Mesenchymal stem cell (in vitro differentiated cells and primary cell): Measurements from ENCODE around the gene SIRPB2.

ENCODE experiments used
- DNase-seq: peaks from one replicate; pipeline ENCODE4 v3.0.0-alpha.2; 2013
- H2AFZ ChIP-seq: one replicate; pipeline ENCODE4 v1.6.1; 2013; ENCODE audit warnings: low read depth, mild to moderate bottlenecking, control low read depth, inconsistent platforms, low read length, moderate library complexity
- H2AK5ac ChIP-seq: 2 replicates; pipeline ENCODE4 v1.6.1; 2013; ENCODE audit warnings: low read length, moderate library complexity, mild to moderate bottlenecking, inconsistent platforms; ENCODE audit not compliant: severe bottlenecking
- H2BK120ac ChIP-seq: one replicate; pipeline ENCODE4 v1.6.1; 2013; ENCODE audit warnings: low read depth, mild to moderate bottlenecking, inconsistent platforms, low read length, moderate library complexity
- H2BK12ac ChIP-seq, 2 experiments: one replicate each; pipeline ENCODE4 v1.6.1; 2013; ENCODE audit warnings: inconsistent platforms in 2 of 2, low read length in 2 of 2, mild to moderate bottlenecking in 2 of 2, moderate library complexity in 2 of 2, control low read depth in 1 of 2
- H2BK15ac ChIP-seq: one replicate; pipeline ENCODE4 v1.6.1; 2013; ENCODE audit warnings: mild to moderate bottlenecking, low read depth, inconsistent platforms; ENCODE audit not compliant: poor library complexity, severe bottlenecking
- H2BK5ac ChIP-seq: 2 replicates; pipeline ENCODE4 v1.6.1; 2013; ENCODE audit warnings: low read depth, mild to moderate bottlenecking, low read length, control low read depth, inconsistent platforms; ENCODE audit not compliant: poor library complexity, severe bottlenecking
- H3K14ac ChIP-seq, 2 experiments: one replicate each; pipeline ENCODE4 v1.6.1; 2013; ENCODE audit warnings: inconsistent platforms in 2 of 2, low read length in 2 of 2, control low read depth in 1 of 2, mild to moderate bottlenecking in 1 of 2, moderate library complexity in 1 of 2
- H3K18ac ChIP-seq, 2 experiments: one replicate each; pipeline ENCODE4 v1.6.1; 2013; ENCODE audit warnings: inconsistent platforms in 2 of 2, low read length in 2 of 2, control low read depth in 1 of 2, low read depth in 1 of 2, mild to moderate bottlenecking in 1 of 2
- H3K23ac ChIP-seq, 2 experiments: one replicate each; pipeline ENCODE4 v1.6.1; 2013; ENCODE audit warnings: inconsistent platforms in 2 of 2, low read length in 2 of 2, mild to moderate bottlenecking in 2 of 2, moderate library complexity in 2 of 2, control low read depth in 1 of 2
- H3K27ac ChIP-seq: 2 replicates; pipeline ENCODE4 v1.5.1; 2013; ENCODE audit warnings: mild to moderate bottlenecking, moderate library complexity, low read length, control low read depth, inconsistent platforms; ENCODE audit not compliant: poor library complexity, severe bottlenecking
- H3K27me3 ChIP-seq, 2 experiments: 2 replicates each; pipeline versions ENCODE4 v1.6.1 to v1.7.0; 2013; ENCODE audit warnings: low read length in 2 of 2, mild to moderate bottlenecking in 2 of 2, moderate library complexity in 2 of 2, control low read depth in 1 of 2, inconsistent platforms in 1 of 2; ENCODE audit not compliant: control insufficient read depth in 1 of 2, insufficient read depth in 1 of 2
- H3K36me3 ChIP-seq, 2 experiments: 2 replicates each; pipeline versions ENCODE4 v1.6.1 to v1.7.0; 2013; ENCODE audit warnings: low read length in 2 of 2, control low read depth in 1 of 2, inconsistent platforms in 1 of 2, low read depth in 1 of 2, mild to moderate bottlenecking in 1 of 2; ENCODE audit not compliant: insufficient read depth in 2 of 2, control insufficient read depth in 1 of 2
- H3K4ac ChIP-seq, 2 experiments: one replicate each; pipeline ENCODE4 v1.6.1; 2013; ENCODE audit warnings: inconsistent platforms in 2 of 2, low read length in 2 of 2, mild to moderate bottlenecking in 2 of 2, moderate library complexity in 2 of 2, control low read depth in 1 of 2, low read depth in 1 of 2
- H3K4me1 ChIP-seq: 2 replicates; pipeline ENCODE4 v1.6.1; 2013; ENCODE audit warnings: low read depth, low read length, control low read depth; ENCODE audit not compliant: control insufficient read depth, insufficient read depth
- H3K4me2 ChIP-seq: 2 replicates; pipeline ENCODE4 v1.6.1; 2013; ENCODE audit warnings: low read length, mild to moderate bottlenecking, inconsistent platforms; ENCODE audit not compliant: poor library complexity, severe bottlenecking
- H3K4me3 ChIP-seq, 2 experiments: 2 replicates each; pipeline versions ENCODE4 v1.5.1 to v1.7.0; 2013; ENCODE audit warnings: low read length in 2 of 2, mild to moderate bottlenecking in 2 of 2, control low read depth in 1 of 2, low read depth in 1 of 2; ENCODE audit not compliant: insufficient read depth in 1 of 2
- H3K79me1 ChIP-seq: replicated peaks from 2 replicates; pipeline ENCODE4 v1.6.1; 2013; ENCODE audit warnings: mild to moderate bottlenecking, control low read depth, low read length, inconsistent platforms; ENCODE audit not compliant: poor library complexity, severe bottlenecking
- H3K9ac ChIP-seq: 2 replicates; pipeline ENCODE4 v1.7.0; 2013; ENCODE audit warnings: mild to moderate bottlenecking, low read length, moderate library complexity
- H3K9me3 ChIP-seq: 2 replicates; pipeline ENCODE4 v1.7.0; 2013; ENCODE audit warnings: mild to moderate bottlenecking, low read length; ENCODE audit not compliant: control insufficient read depth
- H4K8ac ChIP-seq: one replicate; pipeline ENCODE4 v1.6.1; 2013; ENCODE audit warnings: inconsistent platforms, mild to moderate bottlenecking, low read length, moderate library complexity
- H4K91ac ChIP-seq: one replicate; pipeline ENCODE4 v1.6.1; 2013; ENCODE audit warnings: mild to moderate bottlenecking, low read length, inconsistent platforms
- WGBS: methylation state at CpG from one replicate; pipeline ENCODE4 v1.1.7; 2013; ENCODE audit warnings: mixed read lengths; 5-methylcytosine and 5-hydroxymethylcytosine counted together

The SIRPB2 gene

GRCh38 chr20:1496930-1497329, 5.7 kb upstream of the SIRPB2 start:
- H3K18ac ChIP-seq = no peak overlapping the region
- no peak overlapping the region for H2BK120ac ChIP-seq
- H4K8ac ChIP-seq = no peak overlapping the region
- no peak overlapping the region for H3K4ac ChIP-seq
- H2BK15ac ChIP-seq = no peak overlapping the region
- no peak overlapping the region for H2BK5ac ChIP-seq
- H4K91ac ChIP-seq = no peak overlapping the region
- no peaks in the 10 kb centered on the region for H3K36me3 ChIP-seq
- H2BK12ac ChIP-seq = no peak overlapping the region
- H3K9me3 ChIP-seq = peaks cover 5% of the 10 kb centered on the region
- H3K9ac ChIP-seq = no peak overlapping the region
- DNase-seq = no peak
- no peak overlapping the region for H3K27ac ChIP-seq
- H3K14ac ChIP-seq = no peak overlapping the region
- H2AFZ ChIP-seq = no peak overlapping the region
- H3K27me3 ChIP-seq = peaks cover 20 to 62% of the 10 kb centered on the region in 2 experiments
- H3K79me1 ChIP-seq = no peaks in the 10 kb centered on the region
- H3K4me3 ChIP-seq = no peak overlapping the region
- no peak overlapping the region for H3K4me2 ChIP-seq
- H3K4me1 ChIP-seq = no peaks in the 10 kb centered on the region
- 100% methylated on average over 2 of the region's 3 CpGs for WGBS
- H2AK5ac ChIP-seq = no peak overlapping the region
- no peak overlapping the region for H3K23ac ChIP-seq

GRCh38 chr20:1494436-1494835, 3.2 kb upstream of the SIRPB2 start:
- no peak overlapping the region for H2AK5ac ChIP-seq
- no peak overlapping the region for H2BK5ac ChIP-seq
- H3K4me1 ChIP-seq = no peaks in the 10 kb centered on the region
- no peak overlapping the region for H3K4me3 ChIP-seq
- H3K4me2 ChIP-seq = no peak overlapping the region
- no peak overlapping the region for H2BK15ac ChIP-seq
- no peak overlapping the region for H4K91ac ChIP-seq
- no peak overlapping the region for H3K27ac ChIP-seq
- H3K9ac ChIP-seq = no peak overlapping the region
- H2BK120ac ChIP-seq = no peak overlapping the region
- H2AFZ ChIP-seq = no peak overlapping the region
- no peak overlapping the region for H3K23ac ChIP-seq
- 23% methylated on average over 3 of the region's 3 CpGs for WGBS
- no peak overlapping the region for H4K8ac ChIP-seq
- no peaks in the 10 kb centered on the region for H3K36me3 ChIP-seq
- no peaks in the 10 kb centered on the region for H3K79me1 ChIP-seq
- H3K14ac ChIP-seq = no peak overlapping the region
- no peak overlapping the region for H3K4ac ChIP-seq
- H3K18ac ChIP-seq = no peak overlapping the region
- H3K9me3 ChIP-seq = peaks cover 5% of the 10 kb centered on the region
- DNase-seq = no peak
- H3K27me3 ChIP-seq = peaks cover 27 to 38% of the 10 kb centered on the region in 2 experiments
- H2BK12ac ChIP-seq = no peak overlapping the region

DNA sequence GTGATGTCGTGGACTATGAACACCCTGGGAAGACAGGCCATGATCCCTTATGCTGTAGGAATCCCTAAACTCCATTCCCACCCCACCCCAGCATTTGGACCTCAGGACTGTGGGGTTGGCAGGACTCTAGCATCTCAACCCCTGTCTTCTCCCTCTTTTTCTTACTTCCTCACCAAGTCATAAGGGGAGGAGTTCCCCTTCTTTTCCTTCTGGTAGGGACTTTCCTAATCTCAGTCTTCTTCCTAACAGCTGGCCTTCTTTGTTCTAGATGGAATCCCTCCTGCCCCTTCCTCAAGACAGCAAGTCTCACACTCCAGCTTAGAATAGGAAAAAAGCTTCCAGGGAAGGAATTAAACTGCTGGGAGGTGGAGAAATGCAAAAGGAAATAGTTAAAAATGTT, 2.3 kb upstream of the SIRPB2 start:
- Histone ChIP-seq H4K8ac (no peak overlapping the region), H3K4me1 (no peaks in the 10 kb centered on the region), H3K9me3 (peaks cover 5% of the 10 kb centered on the region), H2BK5ac (no peak overlapping the region), H3K27me3 (peaks cover 27 to 33% of the 10 kb centered on the region in 2 experiments), H3K79me1 (no peaks in the 10 kb centered on the region), H3K4me2 (no peak overlapping the region), H3K9ac (no peak overlapping the region), H2AFZ (no peak overlapping the region), H3K23ac (no peak overlapping the region), H3K36me3 (no peaks in the 10 kb centered on the region), H3K27ac (no peak overlapping the region), H2BK15ac (no peak overlapping the region), H2BK120ac (no peak overlapping the region), H3K4ac (no peak overlapping the region), H2BK12ac (no peak overlapping the region), H2AK5ac (no peak overlapping the region), H3K14ac (no peak overlapping the region), H3K18ac (no peak overlapping the region), H4K91ac (no peak overlapping the region), H3K4me3 (no peak overlapping the region)
- WGBS = 67% methylated on average over 1 of the region's 1 CpG
- DNase-seq = no peak

GRCh38 chr20:1491860-1492642, 831 bp upstream of the SIRPB2 start:
- H2AK5ac ChIP-seq = no peak overlapping the region
- H3K23ac ChIP-seq = no peak overlapping the region
- WGBS = 74% methylated on average over 2 of the region's 2 CpGs
- no peak overlapping the region for H3K27ac ChIP-seq
- H2BK12ac ChIP-seq = no peak overlapping the region
- no peak overlapping the region for H3K14ac ChIP-seq
- no peak overlapping the region for H3K4me3 ChIP-seq
- no peaks in the 10 kb centered on the region for H3K36me3 ChIP-seq
- no peaks in the 10 kb centered on the region for H3K4me1 ChIP-seq
- H2AFZ ChIP-seq = no peak overlapping the region
- no peak overlapping the region for H4K8ac ChIP-seq
- H3K9me3 ChIP-seq = peaks cover 5% of the 10 kb centered on the region
- H3K18ac ChIP-seq = no peak overlapping the region
- H3K9ac ChIP-seq = no peak overlapping the region
- H4K91ac ChIP-seq = no peak overlapping the region
- no peak overlapping the region for H2BK5ac ChIP-seq
- no peak overlapping the region for H3K4ac ChIP-seq
- H2BK15ac ChIP-seq = no peak overlapping the region
- no peaks in the 10 kb centered on the region for H3K79me1 ChIP-seq
- H3K27me3 ChIP-seq = peaks cover 27 to 38% of the 10 kb centered on the region in 2 experiments
- H3K4me2 ChIP-seq = no peak overlapping the region
- no peak for DNase-seq
- H2BK120ac ChIP-seq = no peak overlapping the region
